ENCODE data around the gene CDC6.

CDC6 gene

GRCh38 chr17:40278414-40278813, 9.3 kb upstream of the CDC6 start:
- no peak overlapping the region for H3K4me3 ChIP-seq (ENCODE audit: low read depth, low read length)
- TF ChIP-seq, protein P1, sequence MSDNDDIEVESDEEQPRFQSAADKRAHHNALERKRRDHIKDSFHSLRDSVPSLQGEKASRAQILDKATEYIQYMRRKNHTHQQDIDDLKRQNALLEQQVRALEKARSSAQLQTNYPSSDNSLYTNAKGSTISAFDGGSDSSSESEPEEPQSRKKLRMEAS (IDR thresholded peaks at IDR 0.05; ENCODE audit: low read depth, low read length), result no peak
- no peak for TF ChIP-seq MYC (IDR thresholded peaks at IDR 0.05; ENCODE audit: low read depth, low read length)
- TF ChIP-seq, protein P2, sequence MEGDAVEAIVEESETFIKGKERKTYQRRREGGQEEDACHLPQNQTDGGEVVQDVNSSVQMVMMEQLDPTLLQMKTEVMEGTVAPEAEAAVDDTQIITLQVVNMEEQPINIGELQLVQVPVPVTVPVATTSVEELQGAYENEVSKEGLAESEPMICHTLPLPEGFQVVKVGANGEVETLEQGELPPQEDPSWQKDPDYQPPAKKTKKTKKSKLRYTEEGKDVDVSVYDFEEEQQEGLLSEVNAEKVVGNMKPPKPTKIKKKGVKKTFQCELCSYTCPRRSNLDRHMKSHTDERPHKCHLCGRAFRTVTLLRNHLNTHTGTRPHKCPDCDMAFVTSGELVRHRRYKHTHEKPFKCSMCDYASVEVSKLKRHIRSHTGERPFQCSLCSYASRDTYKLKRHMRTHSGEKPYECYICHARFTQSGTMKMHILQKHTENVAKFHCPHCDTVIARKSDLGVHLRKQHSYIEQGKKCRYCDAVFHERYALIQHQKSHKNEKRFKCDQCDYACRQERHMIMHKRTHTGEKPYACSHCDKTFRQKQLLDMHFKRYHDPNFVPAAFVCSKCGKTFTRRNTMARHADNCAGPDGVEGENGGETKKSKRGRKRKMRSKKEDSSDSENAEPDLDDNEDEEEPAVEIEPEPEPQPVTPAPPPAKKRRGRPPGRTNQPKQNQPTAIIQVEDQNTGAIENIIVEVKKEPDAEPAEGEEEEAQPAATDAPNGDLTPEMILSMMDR (IDR thresholded peaks at IDR 0.05; ENCODE audit: low read depth, low read length), result no peak
- no peak for TF ChIP-seq POLR2A (IDR thresholded peaks at IDR 0.05; ENCODE audit: extremely low read depth, insufficient read length)
- DNase-seq (ENCODE audit: low read depth), result no peak

DNA sequence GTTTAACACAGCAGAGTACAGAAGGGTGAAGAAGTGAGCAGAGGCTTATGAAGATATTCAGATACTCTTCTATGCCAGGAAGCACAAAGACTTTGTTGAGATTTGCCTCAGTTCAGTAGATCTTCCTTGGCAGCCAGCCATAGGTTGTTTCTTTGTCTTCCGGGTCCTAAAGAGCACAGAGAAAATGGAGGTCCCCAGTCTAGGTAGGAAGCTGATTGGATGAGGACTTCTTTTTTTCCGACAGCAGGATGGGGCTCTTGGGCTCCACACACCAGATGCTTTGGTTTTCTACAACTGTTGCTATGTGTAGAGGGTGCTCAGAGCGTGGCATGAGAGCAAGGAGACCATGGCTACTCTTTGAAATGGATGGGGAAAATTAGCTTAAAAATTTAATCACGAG, 8.3 kb upstream of the CDC6 start:
- DNase-seq (ENCODE audit: low read depth), result no peak
- no peak for TF ChIP-seq POLR2A (IDR thresholded peaks at IDR 0.05; ENCODE audit: extremely low read depth, insufficient read length)
- TF ChIP-seq MYC (IDR thresholded peaks at IDR 0.05; ENCODE audit: low read depth, low read length), result no peak
- TF ChIP-seq, protein P1 (IDR thresholded peaks at IDR 0.05; ENCODE audit: low read depth, low read length), result no peak
- TF ChIP-seq, protein P2 (IDR thresholded peaks at IDR 0.05; ENCODE audit: low read depth, low read length), result no peak
- H3K4me3 ChIP-seq (ENCODE audit: low read depth, low read length), result no peak overlapping the region

- TF ChIP-seq, protein P2 (IDR thresholded peaks at IDR 0.05; ENCODE audit: low read depth, low read length), result no peak
- no peak for TF ChIP-seq POLR2A (IDR thresholded peaks at IDR 0.05; ENCODE audit: extremely low read depth, insufficient read length)
- TF ChIP-seq MYC (IDR thresholded peaks at IDR 0.05; ENCODE audit: low read depth, low read length), result no peak
- TF ChIP-seq, protein P1 (IDR thresholded peaks at IDR 0.05; ENCODE audit: low read depth, low read length), result no peak
- no peak overlapping the region for H3K4me3 ChIP-seq (ENCODE audit: low read depth, low read length)
- DNase-seq (ENCODE audit: low read depth), result no peak
Measured at GRCh38 chr17:40281663-40282062, 6.0 kb upstream of the CDC6 start.

- TF ChIP-seq MYC (IDR thresholded peaks at IDR 0.05; ENCODE audit: low read depth, low read length), result no peak
- no peak for TF ChIP-seq POLR2A (IDR thresholded peaks at IDR 0.05; ENCODE audit: extremely low read depth, insufficient read length)
- TF ChIP-seq, protein P2 (IDR thresholded peaks at IDR 0.05; ENCODE audit: low read depth, low read length), result no peak
- TF ChIP-seq, protein P1 (IDR thresholded peaks at IDR 0.05; ENCODE audit: low read depth, low read length), result no peak
- no peak overlapping the region for H3K4me3 ChIP-seq (ENCODE audit: low read depth, low read length)
- DNase-seq (ENCODE audit: low read depth), result no peak
Measured at GRCh38 chr17:40283662-40284061, 4.0 kb upstream of the CDC6 start.

DNA sequence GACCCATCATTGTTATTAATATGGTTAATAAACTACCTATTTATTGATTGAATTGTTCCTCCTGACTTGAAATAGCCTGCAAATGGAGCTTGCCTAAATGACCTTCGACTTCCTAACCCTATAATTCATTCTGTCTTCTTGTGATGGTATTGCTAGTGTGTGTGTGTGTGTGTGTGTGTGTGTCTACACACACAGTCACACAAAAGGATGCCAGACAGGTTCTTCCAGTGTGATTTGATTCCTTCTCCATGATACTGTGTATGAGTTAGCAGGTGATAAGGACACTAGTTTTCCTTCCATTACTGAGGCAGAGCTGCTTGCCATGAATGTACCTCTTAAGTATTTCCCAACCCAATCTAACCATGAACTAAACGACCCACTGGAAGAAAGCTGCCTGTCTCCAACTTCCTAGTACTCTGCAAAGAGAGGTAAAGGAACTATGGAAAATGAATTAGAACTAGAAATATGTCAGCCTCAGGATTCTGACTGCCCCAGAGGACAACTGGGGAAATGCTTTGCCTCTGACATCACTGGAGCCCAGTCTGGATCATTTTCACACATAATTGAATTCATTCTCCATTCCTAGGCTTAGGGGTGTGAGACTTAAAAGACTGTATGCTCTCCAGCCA, 3.5 kb upstream of the CDC6 start:
- no peak for DNase-seq (ENCODE audit: low read depth)
- no peak overlapping the region for H3K4me3 ChIP-seq (ENCODE audit: low read depth, low read length)

More for the DNA sequence above, 3.5 kb upstream of the CDC6 start:
- TF ChIP-seq, protein P2 (IDR thresholded peaks at IDR 0.05; ENCODE audit: low read depth, low read length), result no peak
- TF ChIP-seq, protein P1 (IDR thresholded peaks at IDR 0.05; ENCODE audit: low read depth, low read length), result no peak
- TF ChIP-seq POLR2A (IDR thresholded peaks at IDR 0.05; ENCODE audit: extremely low read depth, insufficient read length), result no peak
- TF ChIP-seq MYC (IDR thresholded peaks at IDR 0.05; ENCODE audit: low read depth, low read length), result no peak

Measured in NB4 (cell line).